A549 (cell line): ENCODE data around the gene RNF145.

Source experiments
- JUNB ChIP-seq: fragments of >200 bp; sonication (Bioruptor Twin); formaldehyde crosslinking; IDR thresholded peaks from 2 replicates; pipeline ENCODE4 v1.6.1; 2016
- KDM1A ChIP-seq: fragments of 200-600 bp; sonication (generic); IDR thresholded peaks from 2 replicates; pipeline ENCODE4 v1.6.1; 2016; ENCODE audit warnings: low read depth, mild to moderate bottlenecking
- MAFK ChIP-seq: fragments of 450-650 bp; IDR thresholded peaks from 2 replicates; pipeline ENCODE4 v1.6.1; 2014; ENCODE audit not compliant: partially characterized antibody
- MYC ChIP-seq: IDR thresholded peaks from 2 replicates; pipeline ENCODE4 v1.6.1; 2012; ENCODE audit warnings: mild to moderate bottlenecking, inconsistent platforms, low read length, improper control_type of control experiment, borderline replicate concordance
- PHF8 ChIP-seq: fragments of 200-600 bp; sonication (generic); IDR thresholded peaks from 2 replicates; pipeline ENCODE4 v1.6.1; 2016; ENCODE audit warnings: low read depth, mild to moderate bottlenecking, antibody characterized with exemption, moderate library complexity, borderline replicate concordance
- POLR2A ChIP-seq: IDR thresholded peaks from 2 replicates; pipeline ENCODE4 v1.6.1; 2012; ENCODE audit warnings: mild to moderate bottlenecking, low read length
- RAD21 ChIP-seq, 2 experiments: fragments of >200 bp in 1 of 2; sonication (Bioruptor Twin) in 1 of 2; formaldehyde crosslinking in 1 of 2; IDR thresholded peaks in 1 of 2; conservative IDR thresholded peaks in 1 of 2; 2 replicates in 1 of 2; 3 replicates in 1 of 2; pipeline ENCODE4 v1.6.1; 2012 to 2018; ENCODE audit warnings: inconsistent platforms in 1 of 2
- ZNF302 ChIP-seq: fragments of 250-450 bp; sonication (Bioruptor Pico); IDR thresholded peaks from 2 replicates; pipeline ENCODE4 v1.9.0; 2021; ENCODE audit warnings: inconsistent platforms, mild to moderate bottlenecking, moderate library complexity
- TF ChIP-seq, protein P1 (sequence below): fragments of >200 bp; sonication (Bioruptor Twin); formaldehyde crosslinking; IDR thresholded peaks from 3 replicates; pipeline ENCODE4 v1.5.1; 2016
- TF ChIP-seq, protein P2 (sequence below): fragments of >200 bp; sonication (Bioruptor Twin); formaldehyde crosslinking; IDR thresholded peaks from 3 replicates; pipeline ENCODE4 v1.6.1; 2016
- TF ChIP-seq, protein P3 (sequence below): fragments of 200-600 bp; sonication (generic); IDR thresholded peaks from 2 replicates; pipeline ENCODE4 v1.6.1; 2016; ENCODE audit warnings: antibody characterized with exemption, mild to moderate bottlenecking, moderate library complexity
- TF ChIP-seq, protein P4 (sequence below): fragments of 150-350 bp; IDR thresholded peaks from 2 replicates; pipeline ENCODE4 v1.6.1; 2014; ENCODE audit warnings: low read depth, mild to moderate bottlenecking, low read length
- TF ChIP-seq, protein P5 (sequence below): IDR thresholded peaks from 2 replicates; pipeline ENCODE4 v1.6.1; 2012

DNA sequence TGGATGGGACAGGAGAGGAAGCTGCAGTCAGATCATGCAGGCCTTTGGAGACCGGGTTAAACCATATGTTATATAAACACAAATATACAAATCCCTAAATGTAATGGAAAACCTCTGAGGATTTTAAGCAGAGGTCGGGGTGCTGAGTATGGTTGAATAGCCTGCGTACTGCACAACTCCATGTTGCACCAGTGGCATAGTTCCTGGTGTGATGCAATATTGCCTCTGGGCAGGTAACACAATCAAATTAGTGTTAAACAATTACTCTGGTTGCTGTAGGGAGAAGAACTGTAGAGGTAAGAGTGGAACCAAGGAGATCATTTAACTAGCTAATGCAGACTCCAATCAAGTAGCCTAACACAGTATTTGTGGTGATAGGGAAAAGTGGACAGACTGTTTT, 21.3 kb upstream of the RNF145 start:
- TF ChIP-seq, protein P1, sequence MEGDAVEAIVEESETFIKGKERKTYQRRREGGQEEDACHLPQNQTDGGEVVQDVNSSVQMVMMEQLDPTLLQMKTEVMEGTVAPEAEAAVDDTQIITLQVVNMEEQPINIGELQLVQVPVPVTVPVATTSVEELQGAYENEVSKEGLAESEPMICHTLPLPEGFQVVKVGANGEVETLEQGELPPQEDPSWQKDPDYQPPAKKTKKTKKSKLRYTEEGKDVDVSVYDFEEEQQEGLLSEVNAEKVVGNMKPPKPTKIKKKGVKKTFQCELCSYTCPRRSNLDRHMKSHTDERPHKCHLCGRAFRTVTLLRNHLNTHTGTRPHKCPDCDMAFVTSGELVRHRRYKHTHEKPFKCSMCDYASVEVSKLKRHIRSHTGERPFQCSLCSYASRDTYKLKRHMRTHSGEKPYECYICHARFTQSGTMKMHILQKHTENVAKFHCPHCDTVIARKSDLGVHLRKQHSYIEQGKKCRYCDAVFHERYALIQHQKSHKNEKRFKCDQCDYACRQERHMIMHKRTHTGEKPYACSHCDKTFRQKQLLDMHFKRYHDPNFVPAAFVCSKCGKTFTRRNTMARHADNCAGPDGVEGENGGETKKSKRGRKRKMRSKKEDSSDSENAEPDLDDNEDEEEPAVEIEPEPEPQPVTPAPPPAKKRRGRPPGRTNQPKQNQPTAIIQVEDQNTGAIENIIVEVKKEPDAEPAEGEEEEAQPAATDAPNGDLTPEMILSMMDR = no peak
- TF ChIP-seq RAD21 (conservative IDR thresholded peaks at IDR 0.05 in 1 of 2, IDR thresholded peaks at IDR 0.05 in 1 of 2) (no peak), POLR2A (no peak), MAFK (no peak), ZNF302 (CRISPR knock-in tag) (no peak), MYC (no peak), KDM1A (no peak), PHF8 (no peak), JUNB (no peak)
- TF ChIP-seq, protein P2, sequence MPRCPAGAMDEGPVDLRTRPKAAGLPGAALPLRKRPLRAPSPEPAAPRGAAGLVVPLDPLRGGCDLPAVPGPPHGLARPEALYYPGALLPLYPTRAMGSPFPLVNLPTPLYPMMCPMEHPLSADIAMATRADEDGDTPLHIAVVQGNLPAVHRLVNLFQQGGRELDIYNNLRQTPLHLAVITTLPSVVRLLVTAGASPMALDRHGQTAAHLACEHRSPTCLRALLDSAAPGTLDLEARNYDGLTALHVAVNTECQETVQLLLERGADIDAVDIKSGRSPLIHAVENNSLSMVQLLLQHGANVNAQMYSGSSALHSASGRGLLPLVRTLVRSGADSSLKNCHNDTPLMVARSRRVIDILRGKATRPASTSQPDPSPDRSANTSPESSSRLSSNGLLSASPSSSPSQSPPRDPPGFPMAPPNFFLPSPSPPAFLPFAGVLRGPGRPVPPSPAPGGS = no peak
- TF ChIP-seq, protein P3, sequence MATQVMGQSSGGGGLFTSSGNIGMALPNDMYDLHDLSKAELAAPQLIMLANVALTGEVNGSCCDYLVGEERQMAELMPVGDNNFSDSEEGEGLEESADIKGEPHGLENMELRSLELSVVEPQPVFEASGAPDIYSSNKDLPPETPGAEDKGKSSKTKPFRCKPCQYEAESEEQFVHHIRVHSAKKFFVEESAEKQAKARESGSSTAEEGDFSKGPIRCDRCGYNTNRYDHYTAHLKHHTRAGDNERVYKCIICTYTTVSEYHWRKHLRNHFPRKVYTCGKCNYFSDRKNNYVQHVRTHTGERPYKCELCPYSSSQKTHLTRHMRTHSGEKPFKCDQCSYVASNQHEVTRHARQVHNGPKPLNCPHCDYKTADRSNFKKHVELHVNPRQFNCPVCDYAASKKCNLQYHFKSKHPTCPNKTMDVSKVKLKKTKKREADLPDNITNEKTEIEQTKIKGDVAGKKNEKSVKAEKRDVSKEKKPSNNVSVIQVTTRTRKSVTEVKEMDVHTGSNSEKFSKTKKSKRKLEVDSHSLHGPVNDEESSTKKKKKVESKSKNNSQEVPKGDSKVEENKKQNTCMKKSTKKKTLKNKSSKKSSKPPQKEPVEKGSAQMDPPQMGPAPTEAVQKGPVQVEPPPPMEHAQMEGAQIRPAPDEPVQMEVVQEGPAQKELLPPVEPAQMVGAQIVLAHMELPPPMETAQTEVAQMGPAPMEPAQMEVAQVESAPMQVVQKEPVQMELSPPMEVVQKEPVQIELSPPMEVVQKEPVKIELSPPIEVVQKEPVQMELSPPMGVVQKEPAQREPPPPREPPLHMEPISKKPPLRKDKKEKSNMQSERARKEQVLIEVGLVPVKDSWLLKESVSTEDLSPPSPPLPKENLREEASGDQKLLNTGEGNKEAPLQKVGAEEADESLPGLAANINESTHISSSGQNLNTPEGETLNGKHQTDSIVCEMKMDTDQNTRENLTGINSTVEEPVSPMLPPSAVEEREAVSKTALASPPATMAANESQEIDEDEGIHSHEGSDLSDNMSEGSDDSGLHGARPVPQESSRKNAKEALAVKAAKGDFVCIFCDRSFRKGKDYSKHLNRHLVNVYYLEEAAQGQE = no peak
- TF ChIP-seq, protein P4, sequence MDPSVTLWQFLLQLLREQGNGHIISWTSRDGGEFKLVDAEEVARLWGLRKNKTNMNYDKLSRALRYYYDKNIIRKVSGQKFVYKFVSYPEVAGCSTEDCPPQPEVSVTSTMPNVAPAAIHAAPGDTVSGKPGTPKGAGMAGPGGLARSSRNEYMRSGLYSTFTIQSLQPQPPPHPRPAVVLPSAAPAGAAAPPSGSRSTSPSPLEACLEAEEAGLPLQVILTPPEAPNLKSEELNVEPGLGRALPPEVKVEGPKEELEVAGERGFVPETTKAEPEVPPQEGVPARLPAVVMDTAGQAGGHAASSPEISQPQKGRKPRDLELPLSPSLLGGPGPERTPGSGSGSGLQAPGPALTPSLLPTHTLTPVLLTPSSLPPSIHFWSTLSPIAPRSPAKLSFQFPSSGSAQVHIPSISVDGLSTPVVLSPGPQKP = no peak
- TF ChIP-seq, protein P5, sequence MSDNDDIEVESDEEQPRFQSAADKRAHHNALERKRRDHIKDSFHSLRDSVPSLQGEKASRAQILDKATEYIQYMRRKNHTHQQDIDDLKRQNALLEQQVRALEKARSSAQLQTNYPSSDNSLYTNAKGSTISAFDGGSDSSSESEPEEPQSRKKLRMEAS = no peak
